Esophagus squamous epithelium (tissue), 4 donors: ENCODE data around the gene SCN8A.
"Not testable (repeated sequence)": the region's sequence is repeated elsewhere in the genome, so short reads cannot be mapped to it uniquely, and the experiment has no call there.

ENCODE experiments used
- CTCF ChIP-seq, 6 experiments: fragments of 450-650 bp in 4 of 6; fragments of 200-600 bp in 2 of 6; sonication (generic) in 2 of 6; IDR thresholded peaks; one replicate each; pipeline ENCODE4 v1.5.1; 2016 to 2019; ENCODE audit warnings: antibody characterized with exemption in 6 of 6, mild to moderate bottlenecking in 4 of 6, moderate library complexity in 4 of 6
- POLR2A ChIP-seq, 4 donors: fragments of 450-650 bp; IDR thresholded peaks; one replicate each; pipeline ENCODE4 v1.6.1; 2017; ENCODE audit warnings: antibody characterized with exemption in 4 of 4, mild to moderate bottlenecking in 4 of 4, moderate library complexity in 3 of 4

- TF ChIP-seq POLR2A, CTCF (IDR thresholded peaks at IDR 0.05): not testable (repeated sequence)
These were observed 22.6 kb upstream of the SCN8A start for GRCh38 chr12:51568271-51569032.
